ENCODE measurements around the gene ALAS1. TPM values are rescaled to one million over a fixed set of nuclear protein-coding genes. Genes with fewer than 3 reads are reported as not detected.

Gene ALAS1
- total RNA-seq, 1 donor from 2014 or later = 56.3 TPM

DNA sequence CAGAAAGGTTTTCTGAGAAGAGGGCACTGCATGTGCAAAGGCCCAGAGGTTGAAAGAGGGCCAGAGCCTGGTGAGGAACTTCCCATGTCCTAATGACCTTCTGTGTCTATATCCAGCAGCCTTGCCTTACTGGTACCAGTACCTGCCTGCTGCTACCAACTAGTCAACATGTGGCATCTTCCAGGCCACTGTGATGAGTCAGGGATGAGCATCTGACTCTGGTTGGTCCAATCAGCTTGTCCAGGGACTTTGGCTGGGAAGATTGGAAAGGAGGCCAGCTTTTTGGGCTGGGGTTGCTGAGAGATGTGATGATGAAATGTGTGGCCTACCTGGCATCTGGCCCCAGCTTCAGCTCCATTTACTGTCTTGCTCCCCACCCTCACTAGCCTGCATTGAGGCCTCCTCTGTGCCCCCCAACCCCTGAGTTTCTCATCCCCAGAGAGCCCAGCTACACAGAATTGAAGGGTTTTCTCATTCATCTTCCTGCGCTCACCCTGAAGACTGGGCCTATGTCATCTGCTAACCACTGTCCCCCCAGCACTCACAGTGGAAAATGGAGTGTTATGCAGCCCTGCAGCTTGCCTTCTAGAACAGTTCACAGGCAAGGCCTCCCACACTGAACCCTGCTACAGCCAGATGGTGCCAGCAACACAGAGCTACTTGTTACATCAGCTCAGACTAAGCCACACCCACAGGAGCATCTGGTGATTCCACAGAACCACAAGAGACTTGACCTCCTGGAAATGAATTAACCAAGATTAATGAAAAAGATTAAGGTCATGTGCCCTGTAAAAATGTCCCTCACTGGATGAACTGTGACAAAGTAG is 42.3 kb downstream of the ALAS1 start:
- DNase-seq (ENCODE audit: low read depth) = peak; percentile 93
- Histone ChIP-seq H3K9ac (ENCODE audit: low read length) (peak overlapping the region; percentile 21), H3K27me3 (ENCODE audit: insufficient read depth, low read length) (no peaks in the 10 kb centered on the region), H3K36me3 (ENCODE audit: insufficient read depth, low read length) (no peaks in the 10 kb centered on the region), H3K27ac (ENCODE audit: low read depth, low read length) (peak overlapping the region; percentile 50), H2AFZ (ENCODE audit: low read depth, low read length) (no peak overlapping the region), H3K79me2 (ENCODE audit: insufficient read depth, low read length) (peaks cover 39% of the 10 kb centered on the region), H3K9me3 (ENCODE audit: insufficient read depth, low read depth, low read length) (no peaks in the 10 kb centered on the region), H3K4me3 (ENCODE audit: insufficient read depth, low read depth, low read length) (no peak overlapping the region), H4K20me1 (ENCODE audit: insufficient read depth, low read length) (peaks cover 21% of the 10 kb centered on the region), H3K4me1 (ENCODE audit: insufficient read depth, low read length) (peaks cover 55% of the 10 kb centered on the region), H3K4me2 (ENCODE audit: low read length) (peak overlapping the region; percentile 92)
- Mint-ChIP-seq H3K4me1 (ENCODE audit: low read depth, unreplicated experiment) (peaks cover 35% of the 10 kb centered on the region), H3K27ac (ENCODE audit: unreplicated experiment) (peak overlapping the region; percentile 100), H3K27me3 (ENCODE audit: low read depth, unreplicated experiment) (no peaks in the 10 kb centered on the region), H3K4me3 (ENCODE audit: unreplicated experiment) (peak overlapping the region; percentile 90), H3K9me3 (ENCODE audit: unreplicated experiment) (peaks cover 7% of the 10 kb centered on the region), H3K36me3 (ENCODE audit: low read depth, unreplicated experiment) (peaks cover 9% of the 10 kb centered on the region)
- FAIRE-seq = no peak
- TF ChIP-seq, protein P1, sequence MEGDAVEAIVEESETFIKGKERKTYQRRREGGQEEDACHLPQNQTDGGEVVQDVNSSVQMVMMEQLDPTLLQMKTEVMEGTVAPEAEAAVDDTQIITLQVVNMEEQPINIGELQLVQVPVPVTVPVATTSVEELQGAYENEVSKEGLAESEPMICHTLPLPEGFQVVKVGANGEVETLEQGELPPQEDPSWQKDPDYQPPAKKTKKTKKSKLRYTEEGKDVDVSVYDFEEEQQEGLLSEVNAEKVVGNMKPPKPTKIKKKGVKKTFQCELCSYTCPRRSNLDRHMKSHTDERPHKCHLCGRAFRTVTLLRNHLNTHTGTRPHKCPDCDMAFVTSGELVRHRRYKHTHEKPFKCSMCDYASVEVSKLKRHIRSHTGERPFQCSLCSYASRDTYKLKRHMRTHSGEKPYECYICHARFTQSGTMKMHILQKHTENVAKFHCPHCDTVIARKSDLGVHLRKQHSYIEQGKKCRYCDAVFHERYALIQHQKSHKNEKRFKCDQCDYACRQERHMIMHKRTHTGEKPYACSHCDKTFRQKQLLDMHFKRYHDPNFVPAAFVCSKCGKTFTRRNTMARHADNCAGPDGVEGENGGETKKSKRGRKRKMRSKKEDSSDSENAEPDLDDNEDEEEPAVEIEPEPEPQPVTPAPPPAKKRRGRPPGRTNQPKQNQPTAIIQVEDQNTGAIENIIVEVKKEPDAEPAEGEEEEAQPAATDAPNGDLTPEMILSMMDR (IDR thresholded peaks at IDR 0.05; ENCODE audit: insufficient read depth, low read depth, low read length) = no peak
- TF ChIP-seq EZH2 (IDR thresholded peaks at IDR 0.05; ENCODE audit: insufficient read depth, low read length) = no peak

DNA sequence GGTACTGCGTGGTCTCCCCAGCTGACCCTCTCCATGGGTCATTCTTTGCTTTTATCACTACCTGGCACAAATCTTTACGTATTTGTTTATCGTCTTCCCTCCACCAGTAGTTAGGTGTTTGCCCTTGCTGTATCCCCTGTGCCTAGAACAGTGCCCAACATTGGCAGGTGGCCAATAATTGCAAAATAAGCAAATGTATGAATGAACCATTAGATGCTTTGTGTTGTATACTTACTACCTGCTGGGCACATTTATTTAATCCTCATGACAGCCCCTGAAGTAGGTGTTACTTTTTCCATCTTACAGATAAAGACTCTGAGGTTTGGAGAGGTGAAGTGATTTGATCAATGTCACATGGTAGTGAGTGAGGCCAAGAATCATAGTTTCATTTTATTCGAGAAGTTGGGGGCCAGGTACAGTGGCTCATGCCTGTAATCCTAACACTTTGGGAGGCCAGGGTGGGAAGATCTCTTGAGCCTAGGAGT is 43.0 kb downstream of the ALAS1 start:
- no peak overlapping the region for H3K9ac ChIP-seq (ENCODE audit: low read length)
- TF ChIP-seq, protein P1 (IDR thresholded peaks at IDR 0.05; ENCODE audit: insufficient read depth, low read depth, low read length) = no peak
- TF ChIP-seq EZH2 (IDR thresholded peaks at IDR 0.05; ENCODE audit: insufficient read depth, low read length) = no peak
- Mint-ChIP-seq H3K9me3 (ENCODE audit: unreplicated experiment) (peaks cover 7% of the 10 kb centered on the region), H3K4me3 (ENCODE audit: unreplicated experiment) (peak overlapping the region; percentile 90), H3K4me1 (ENCODE audit: low read depth, unreplicated experiment) (peaks cover 29% of the 10 kb centered on the region), H3K36me3 (ENCODE audit: low read depth, unreplicated experiment) (peaks cover 9% of the 10 kb centered on the region), H3K27me3 (ENCODE audit: low read depth, unreplicated experiment) (no peaks in the 10 kb centered on the region), H3K27ac (ENCODE audit: unreplicated experiment) (peak overlapping the region; percentile 100)
- H3K9me3 ChIP-seq (ENCODE audit: insufficient read depth, low read depth, low read length) = no peaks in the 10 kb centered on the region
- no peak overlapping the region for H3K4me3 ChIP-seq (ENCODE audit: insufficient read depth, low read depth, low read length)
- peaks cover 57% of the 10 kb centered on the region for H3K4me1 ChIP-seq (ENCODE audit: insufficient read depth, low read length)
- no peak overlapping the region for H2AFZ ChIP-seq (ENCODE audit: low read depth, low read length)
- H3K36me3 ChIP-seq (ENCODE audit: insufficient read depth, low read length) = no peaks in the 10 kb centered on the region
- peaks cover 15% of the 10 kb centered on the region for H4K20me1 ChIP-seq (ENCODE audit: insufficient read depth, low read length)
- H3K27ac ChIP-seq (ENCODE audit: low read depth, low read length) = no peak overlapping the region
- H3K4me2 ChIP-seq (ENCODE audit: low read length) = no peak overlapping the region
- H3K27me3 ChIP-seq (ENCODE audit: insufficient read depth, low read length) = no peaks in the 10 kb centered on the region
- peaks cover 32% of the 10 kb centered on the region for H3K79me2 ChIP-seq (ENCODE audit: insufficient read depth, low read length)
- FAIRE-seq (no peak), DNase-seq (ENCODE audit: low read depth) (no peak)

DNA sequence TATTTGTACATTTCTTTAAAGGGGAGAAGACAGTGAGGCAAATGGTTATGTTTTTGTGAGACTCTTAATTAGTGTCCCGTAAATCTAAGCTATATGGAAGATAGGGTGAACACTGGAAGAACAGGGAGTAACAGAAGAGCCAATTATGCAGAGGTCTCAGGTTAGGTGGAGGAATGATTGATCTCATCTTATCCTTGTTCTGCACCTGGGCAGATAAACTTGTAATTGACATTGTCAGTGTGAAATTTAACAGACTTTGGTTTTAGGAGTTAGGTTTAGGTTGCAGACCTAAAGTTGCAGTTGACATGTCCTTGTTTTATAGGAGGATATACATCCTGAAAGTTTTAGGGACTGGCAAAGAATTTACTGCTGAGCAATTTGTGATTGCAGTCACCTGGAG is 44.1 kb downstream of the ALAS1 start:
- peaks cover 24% of the 10 kb centered on the region for H3K4me1 Mint-ChIP-seq (ENCODE audit: low read depth, unreplicated experiment)

More for the DNA sequence above, 44.1 kb downstream of the ALAS1 start:
- Histone ChIP-seq H3K4me2 (ENCODE audit: low read length) (no peak overlapping the region), H3K4me1 (ENCODE audit: insufficient read depth, low read length) (peaks cover 53% of the 10 kb centered on the region), H3K36me3 (ENCODE audit: insufficient read depth, low read length) (no peaks in the 10 kb centered on the region), H3K4me3 (ENCODE audit: insufficient read depth, low read depth, low read length) (no peak overlapping the region), H3K79me2 (ENCODE audit: insufficient read depth, low read length) (peaks cover 27% of the 10 kb centered on the region), H2AFZ (ENCODE audit: low read depth, low read length) (no peak overlapping the region), H3K27me3 (ENCODE audit: insufficient read depth, low read length) (no peaks in the 10 kb centered on the region), H3K27ac (ENCODE audit: low read depth, low read length) (no peak overlapping the region), H3K9me3 (ENCODE audit: insufficient read depth, low read depth, low read length) (no peaks in the 10 kb centered on the region), H4K20me1 (ENCODE audit: insufficient read depth, low read length) (peaks cover 11% of the 10 kb centered on the region), H3K9ac (ENCODE audit: low read length) (no peak overlapping the region)
- Mint-ChIP-seq H3K27ac (ENCODE audit: unreplicated experiment) (no peak overlapping the region), H3K36me3 (ENCODE audit: low read depth, unreplicated experiment) (peaks cover 5% of the 10 kb centered on the region), H3K9me3 (ENCODE audit: unreplicated experiment) (peaks cover 7% of the 10 kb centered on the region), H3K4me3 (ENCODE audit: unreplicated experiment) (peak overlapping the region; percentile 50), H3K27me3 (ENCODE audit: low read depth, unreplicated experiment) (no peaks in the 10 kb centered on the region)
- FAIRE-seq = no peak
- no peak for DNase-seq (ENCODE audit: low read depth)
- no peak for TF ChIP-seq EZH2 (IDR thresholded peaks at IDR 0.05; ENCODE audit: insufficient read depth, low read length)
- TF ChIP-seq, protein P1 (IDR thresholded peaks at IDR 0.05; ENCODE audit: insufficient read depth, low read depth, low read length) = no peak
